ENCODE results near the gene MN1.

Gene MN1

GRCh38 chr22:27730641-27731433, 70.7 kb downstream of the MN1 start:
- no peak for DNase-seq

GRCh38 chr22:27729246-27729645, 72.3 kb downstream of the MN1 start:
- no peak for DNase-seq

- DNase-seq = no peak
Observed at GRCh38 chr22:27727673-27728451, 73.7 kb downstream of the MN1 start.

GRCh38 chr22:27726686-27727449, 74.7 kb downstream of the MN1 start:
- DNase-seq = no peak

- no peak for DNase-seq
Observed at GRCh38 chr22:27726331-27726685, 75.2 kb downstream of the MN1 start.

- no peak for DNase-seq
Observed at GRCh38 chr22:27725661-27726060, 75.9 kb downstream of the MN1 start.

- DNase-seq = no peak
Observed at GRCh38 chr22:27724709-27725108, 76.8 kb downstream of the MN1 start.

- no peak for DNase-seq
Observed at GRCh38 chr22:27724157-27724556, 77.4 kb downstream of the MN1 start.

GRCh38 chr22:27723708-27724107, 77.8 kb downstream of the MN1 start:
- DNase-seq = no peak

GRCh38 chr22:27723158-27723557, 78.4 kb downstream of the MN1 start:
- no peak for DNase-seq

- no peak for DNase-seq
Observed at GRCh38 chr22:27720860-27721259, 80.7 kb downstream of the MN1 start.

- DNase-seq = no peak
Observed at GRCh38 chr22:27719535-27720227, 81.9 kb downstream of the MN1 start.

GRCh38 chr22:27719036-27719347, 82.6 kb downstream of the MN1 start:
- no peak for DNase-seq

GRCh38 chr22:27718186-27719035, 83.1 kb downstream of the MN1 start:
- DNase-seq = peak; percentile 6

- no peak for DNase-seq
Observed at GRCh38 chr22:27717094-27717493, 84.5 kb downstream of the MN1 start.

- DNase-seq = no peak
Observed at GRCh38 chr22:27716074-27716473, 85.5 kb downstream of the MN1 start.

- no peak for DNase-seq
Observed at GRCh38 chr22:27715106-27715505, 86.5 kb downstream of the MN1 start.

GRCh38 chr22:27714068-27714467, 87.5 kb downstream of the MN1 start:
- DNase-seq = no peak

GRCh38 chr22:27713461-27713860, 88.1 kb downstream of the MN1 start:
- no peak for DNase-seq

- DNase-seq = no peak
Observed at GRCh38 chr22:27711756-27712155, 89.8 kb downstream of the MN1 start.

GRCh38 chr22:27711012-27711411, 90.5 kb downstream of the MN1 start:
- DNase-seq = no peak
